B cell (primary cell): Measurements from ENCODE around the gene IMMP2L.

Experiments
- EZH2 ChIP-seq: IDR thresholded peaks from 2 replicates; pipeline ENCODE4 v1.6.1; 2012; ENCODE audit warnings: borderline replicate concordance, low read depth, mild to moderate bottlenecking, moderate library complexity, low read length; ENCODE audit not compliant: insufficient read depth, poor library complexity, severe bottlenecking
- TF ChIP-seq, protein P1 (sequence below): fragments of 200-600 bp; IDR thresholded peaks from one replicate; pipeline ENCODE4 v1.8.0; 2022; ENCODE audit warnings: antibody characterized with exemption, mild to moderate bottlenecking

DNA sequence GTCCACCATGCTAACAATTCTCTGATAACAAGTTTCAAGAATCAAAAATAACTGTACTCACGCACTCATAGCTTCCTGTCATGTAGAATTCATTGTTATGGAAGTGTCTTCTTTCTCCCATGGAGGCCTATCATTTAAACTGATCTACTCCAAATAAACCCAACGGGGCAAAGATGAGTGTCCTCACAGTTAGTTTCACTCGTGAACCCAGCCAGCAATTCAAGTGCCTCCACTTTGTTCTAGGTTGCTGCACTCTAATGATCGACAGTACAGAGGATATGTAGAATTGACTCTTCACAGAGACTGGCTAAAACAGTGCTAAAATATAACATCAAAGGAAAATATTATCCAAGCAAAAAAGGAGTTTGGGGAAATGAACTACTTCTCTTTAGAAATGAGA is 360.0 kb downstream of the IMMP2L start:
- TF ChIP-seq, protein P1, sequence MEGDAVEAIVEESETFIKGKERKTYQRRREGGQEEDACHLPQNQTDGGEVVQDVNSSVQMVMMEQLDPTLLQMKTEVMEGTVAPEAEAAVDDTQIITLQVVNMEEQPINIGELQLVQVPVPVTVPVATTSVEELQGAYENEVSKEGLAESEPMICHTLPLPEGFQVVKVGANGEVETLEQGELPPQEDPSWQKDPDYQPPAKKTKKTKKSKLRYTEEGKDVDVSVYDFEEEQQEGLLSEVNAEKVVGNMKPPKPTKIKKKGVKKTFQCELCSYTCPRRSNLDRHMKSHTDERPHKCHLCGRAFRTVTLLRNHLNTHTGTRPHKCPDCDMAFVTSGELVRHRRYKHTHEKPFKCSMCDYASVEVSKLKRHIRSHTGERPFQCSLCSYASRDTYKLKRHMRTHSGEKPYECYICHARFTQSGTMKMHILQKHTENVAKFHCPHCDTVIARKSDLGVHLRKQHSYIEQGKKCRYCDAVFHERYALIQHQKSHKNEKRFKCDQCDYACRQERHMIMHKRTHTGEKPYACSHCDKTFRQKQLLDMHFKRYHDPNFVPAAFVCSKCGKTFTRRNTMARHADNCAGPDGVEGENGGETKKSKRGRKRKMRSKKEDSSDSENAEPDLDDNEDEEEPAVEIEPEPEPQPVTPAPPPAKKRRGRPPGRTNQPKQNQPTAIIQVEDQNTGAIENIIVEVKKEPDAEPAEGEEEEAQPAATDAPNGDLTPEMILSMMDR, result no peak
- no peak for TF ChIP-seq EZH2
